Measurements from ENCODE around the gene ERAS. TPM values are rescaled to one million over a fixed set of nuclear protein-coding genes. Genes with fewer than 3 reads are reported as not detected.

ERAS gene
- polyA plus RNA-seq, 2 of the 4 experiments (the other 2 are of a cell fraction) = 0.06 TPM; not detected in 1

- TF ChIP-seq RNF2 (IDR thresholded peaks at IDR 0.05; ENCODE audit: borderline replicate concordance, low read depth) = no peak
- no peak for TF ChIP-seq CEBPB (IDR thresholded peaks at IDR 0.05)
- TF ChIP-seq HOXB13 (CRISPR knock-in tag; IDR thresholded peaks at IDR 0.05; ENCODE audit: low read depth) = no peak
- no peak for TF ChIP-seq CBX8 (IDR thresholded peaks at IDR 0.05)
- TF ChIP-seq MAX (IDR thresholded peaks at IDR 0.05) = no peak
- TF ChIP-seq ELK1 (IDR thresholded peaks at IDR 0.05; ENCODE audit: low read depth, low read length) = no peak
- no peak for TF ChIP-seq JUNB (IDR thresholded peaks at IDR 0.05)
- no peak for TF ChIP-seq HDAC2 (IDR thresholded peaks at IDR 0.05)
These were observed 12.7 kb upstream of the ERAS start (continued) for GRCh38 chrX:48813644-48814043.

- no peak for ATAC-seq
- 79% methylated on average over 3 of the region's 8 CpGs for WGBS (ENCODE audit: missing lambda C conversion rate)
- no peak for DNase-seq (ENCODE audit: low read depth in 1 of 2, low spot score in 1 of 2)
- H3K9me3 ChIP-seq = no peaks in the 10 kb centered on the region
- no peak for TF ChIP-seq HMGXB4 (CRISPR knock-in tag; IDR thresholded peaks at IDR 0.05; ENCODE audit: borderline replicate concordance)
- no peak for TF ChIP-seq SREBF2 (IDR thresholded peaks at IDR 0.05)
- no peak for TF ChIP-seq EHMT2 (IDR thresholded peaks at IDR 0.05; ENCODE audit: low read depth)
- TF ChIP-seq HES2 (IDR thresholded peaks at IDR 0.05) = no peak
- no peak for TF ChIP-seq TFCP2L1 (CRISPR knock-in tag; IDR thresholded peaks at IDR 0.05)
- no peak for TF ChIP-seq HOXB5 (CRISPR knock-in tag; IDR thresholded peaks at IDR 0.05)
- TF ChIP-seq KDM5A (IDR thresholded peaks at IDR 0.05) = no peak
- no peak for TF ChIP-seq CHD2 (IDR thresholded peaks at IDR 0.05; ENCODE audit: low read length, partially characterized antibody)
- no peak for TF ChIP-seq CTCF (IDR thresholded peaks at IDR 0.05)
- TF ChIP-seq SMC3 (IDR thresholded peaks at IDR 0.05) = no peak
- no peak for TF ChIP-seq FOXS1 (CRISPR knock-in tag; IDR thresholded peaks at IDR 0.05)
- TF ChIP-seq CBX2 (IDR thresholded peaks at IDR 0.05; ENCODE audit: borderline replicate concordance, low read depth) = no peak
- TF ChIP-seq CEBPB (IDR thresholded peaks at IDR 0.05) = no peak
- TF ChIP-seq HOXA7 (CRISPR knock-in tag; IDR thresholded peaks at IDR 0.05) = no peak
- H3K4me2 ChIP-seq = no peak overlapping the region
- no peak for FAIRE-seq
- no peaks in the 10 kb centered on the region for H3K4me1 ChIP-seq
- CTCF ChIA-PET = interaction anchor here (0.6 kb wide), 1 partner anchor 14 kb away, joined by 3 read pairs; no protein-coding TSS in a partner anchor
- H3K4me3 ChIP-seq = no peak overlapping the region
- POLR2A ChIA-PET = no interaction called here
- no peak overlapping the region for H3K27ac ChIP-seq
These were observed 11.6 kb upstream of the ERAS start for GRCh38 chrX:48814722-48815121.

- no peak for ATAC-seq
- POLR2A ChIA-PET = no interaction called here
- no peak for FAIRE-seq
These were observed 11.0 kb upstream of the ERAS start for GRCh38 chrX:48815266-48815665.

More at GRCh38 chrX:48815266-48815665, 11.0 kb upstream of the ERAS start:
- no peak overlapping the region for H3K27ac ChIP-seq
- no peaks in the 10 kb centered on the region for H3K4me1 ChIP-seq
- CTCF ChIA-PET = no interaction called here
- WGBS (ENCODE audit: missing lambda C conversion rate) = 90% methylated on average over 8 of the region's 8 CpGs
- H3K4me3 ChIP-seq = no peak overlapping the region
- no peaks in the 10 kb centered on the region for H3K9me3 ChIP-seq
- H3K4me2 ChIP-seq = no peak overlapping the region
- TF ChIP-seq RAD21 (conservative IDR thresholded peaks at IDR 0.05 in 1 of 2, IDR thresholded peaks at IDR 0.05 in 1 of 2) = no peak
- no peak for TF ChIP-seq RCOR1 (IDR thresholded peaks at IDR 0.05; ENCODE audit: low read depth, low read length)
- TF ChIP-seq ZC3H11A (IDR thresholded peaks at IDR 0.05) = no peak
- no peak for TF ChIP-seq POLR2AphosphoS2 (conservative IDR thresholded peaks at IDR 0.05; ENCODE audit: low read length)
- no peak for TF ChIP-seq POLR2A (IDR thresholded peaks at IDR 0.05; ENCODE audit: low read length)
- no peak for TF ChIP-seq PBX3 (IDR thresholded peaks at IDR 0.05)
- no peak for TF ChIP-seq SMC3 (IDR thresholded peaks at IDR 0.05)
- TF ChIP-seq EP300 (IDR thresholded peaks at IDR 0.05) = no peak
- no peak for TF ChIP-seq BHLHE40 (IDR thresholded peaks at IDR 0.05; ENCODE audit: low read depth, low read length)
- no peak for TF ChIP-seq NFE2L2 (conservative IDR thresholded peaks at IDR 0.05; ENCODE audit: low read length)
- no peak for TF ChIP-seq CHD4 (IDR thresholded peaks at IDR 0.05; ENCODE audit: borderline replicate concordance)
- TF ChIP-seq CEBPB (IDR thresholded peaks at IDR 0.05) = no peak
- no peak for TF ChIP-seq HES2 (IDR thresholded peaks at IDR 0.05)
- no peak for DNase-seq (ENCODE audit: low read depth in 1 of 2, low spot score in 1 of 2)
